Measurements from ENCODE around the gene SPDYE2.
"Not testable (repeated sequence)": the region's sequence is repeated elsewhere in the genome, so short reads cannot be mapped to it uniquely, and the experiment has no call there.

The SPDYE2 gene

DNA sequence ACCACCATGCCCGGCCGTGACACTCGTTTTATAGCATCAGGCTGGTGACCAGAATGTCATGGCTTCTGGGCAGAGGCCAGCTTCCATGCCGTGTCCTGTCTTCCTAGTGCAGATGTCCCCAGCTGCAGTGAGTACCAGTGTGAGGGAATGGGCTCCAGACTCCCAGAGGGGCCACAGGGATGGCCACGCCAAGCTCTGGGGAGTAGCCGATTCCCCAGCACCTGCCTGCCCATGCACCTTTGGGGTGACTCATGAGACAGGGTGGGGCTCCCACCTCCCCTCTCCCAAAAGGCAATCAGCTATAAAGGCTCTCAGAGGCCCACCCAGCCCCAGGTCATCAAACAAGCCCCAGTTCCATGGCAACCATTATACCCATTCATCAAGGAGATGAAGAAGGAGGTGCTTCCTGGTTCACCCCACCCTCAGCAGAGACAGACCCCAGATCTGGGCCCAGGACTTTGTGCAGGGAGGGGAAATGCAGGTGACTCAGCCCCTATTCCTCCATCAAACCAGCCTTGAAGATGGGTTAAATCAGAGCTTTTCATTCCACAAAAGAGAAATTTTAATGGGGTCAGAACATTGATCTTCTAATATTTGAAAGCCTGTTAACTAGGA is at the start of gene SPDYE2:
Gene SPDYE2, plus strand, starts transcription at position 419 of the 615 bp plus-strand sequence. CDS start 2,030 bp downstream, outside the sequence.
- not testable (repeated sequence) for DNase-seq

- not testable (repeated sequence) for DNase-seq
Observed at GRCh38 chr7:102503141-102503540, 47.9 kb upstream of the SPDYE2 start.

- DNase-seq, result not testable (repeated sequence)
Observed at GRCh38 chr7:102505298-102506185, 45.5 kb upstream of the SPDYE2 start.

DNA sequence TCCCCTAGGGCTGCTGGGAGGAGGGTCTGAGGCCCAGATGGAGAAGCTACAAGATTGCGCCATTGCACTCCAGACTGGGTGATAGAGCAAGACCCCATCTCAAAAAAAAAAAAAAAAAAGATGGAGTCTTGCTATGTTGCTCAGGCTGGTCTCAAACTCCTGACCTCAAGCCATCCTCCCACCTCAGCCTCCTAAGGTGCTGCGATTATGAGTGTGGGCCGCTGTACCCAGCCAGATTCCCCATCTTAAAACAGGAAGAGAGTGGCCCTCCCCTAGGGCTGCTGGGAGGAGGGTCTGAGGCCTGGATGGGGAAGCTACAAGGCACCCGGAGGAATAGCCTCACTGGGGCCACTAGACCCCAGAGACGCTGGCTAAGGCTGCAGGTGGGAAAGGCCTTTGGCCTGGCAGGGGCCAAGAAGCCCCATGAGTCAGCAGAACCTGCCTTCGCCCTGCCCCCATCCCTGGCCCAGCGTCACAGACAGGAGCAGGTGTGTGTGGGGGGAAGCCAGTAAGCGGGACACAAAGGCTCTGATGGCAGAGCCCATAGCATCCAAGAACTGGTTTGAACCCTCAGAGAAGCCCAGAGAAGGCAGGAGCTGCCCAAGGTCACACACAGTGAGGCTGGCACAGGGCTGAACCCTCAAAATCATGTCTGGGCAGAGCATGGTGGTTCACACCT is 43.5 kb upstream of the SPDYE2 start:
- DNase-seq, result not testable (repeated sequence)

- not testable (repeated sequence) for DNase-seq
Observed at GRCh38 chr7:102510575-102510974, 40.5 kb upstream of the SPDYE2 start.

GRCh38 chr7:102511860-102512522 is 39.0 kb upstream of the SPDYE2 start:
- not testable (repeated sequence) for DNase-seq

DNA sequence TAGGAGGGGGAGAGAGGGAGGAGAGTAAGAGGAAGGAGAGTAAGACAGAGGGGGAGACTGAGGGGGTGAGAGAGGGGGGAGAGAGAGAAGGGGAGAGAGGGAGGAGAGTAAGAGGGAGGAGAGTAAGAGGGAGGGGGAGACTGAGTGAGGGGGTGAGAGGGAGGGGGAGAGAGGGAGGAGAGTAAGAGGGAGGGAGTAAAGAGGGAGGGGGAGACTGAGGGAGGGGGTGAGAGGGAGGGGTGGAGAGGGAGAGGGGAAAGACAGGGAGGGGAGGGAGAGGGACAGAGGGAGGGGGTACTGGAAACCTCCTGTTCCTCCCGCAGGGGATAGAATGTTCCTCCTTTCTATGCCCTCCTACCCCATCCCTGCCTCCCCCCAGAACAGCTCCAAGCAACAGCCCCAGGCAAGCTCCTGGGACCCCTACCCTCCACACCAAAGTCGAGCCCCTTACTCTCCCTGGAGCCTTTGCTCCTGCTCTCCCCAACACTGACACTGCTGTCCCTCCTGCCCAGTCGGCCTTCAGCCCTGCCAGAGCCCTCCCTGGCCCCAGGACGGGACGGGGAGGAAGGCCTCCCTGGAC is 38.3 kb upstream of the SPDYE2 start:
- peak; percentile 0 for DNase-seq

DNA sequence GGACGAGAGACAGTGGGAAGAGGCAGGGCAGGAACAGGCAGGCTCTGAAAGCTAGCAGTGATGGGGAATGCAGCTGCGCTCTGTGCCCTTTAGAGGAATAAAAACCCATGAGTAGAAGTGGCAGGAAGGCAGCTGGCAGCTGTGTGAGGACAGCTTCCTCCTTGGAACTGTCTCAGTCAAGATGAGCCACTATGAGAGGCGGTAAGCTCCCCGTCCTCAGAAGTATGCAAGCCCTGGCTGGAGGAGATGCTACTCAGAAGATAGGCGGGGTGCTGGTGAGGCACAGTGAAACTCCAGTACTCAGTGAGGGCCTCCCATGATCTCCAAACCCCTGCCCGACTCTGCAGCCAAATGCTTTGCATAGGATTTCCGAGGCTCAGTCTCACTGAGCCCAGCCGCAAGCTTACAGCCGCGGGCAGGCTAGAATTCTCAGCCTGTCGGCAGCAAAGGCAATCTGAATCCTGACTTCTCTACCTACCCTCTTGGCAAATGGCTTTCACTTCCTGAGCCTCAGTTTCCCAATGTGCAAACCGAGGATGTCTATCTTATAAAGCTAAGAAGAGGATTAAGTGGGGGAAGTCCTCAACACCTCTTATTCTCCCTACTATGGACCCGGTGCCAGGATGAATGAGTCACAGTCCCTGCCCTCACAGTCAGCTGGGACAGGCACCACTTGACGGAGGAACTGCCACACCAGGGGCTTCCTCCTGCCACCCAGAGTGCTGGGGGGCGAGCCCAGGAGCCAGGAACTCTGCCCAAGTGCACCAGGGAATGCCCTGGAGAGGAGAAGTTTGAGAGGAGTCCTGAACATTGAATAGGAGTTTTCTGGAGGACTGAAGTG is 35.9 kb upstream of the SPDYE2 start:
- DNase-seq, result not testable (repeated sequence)

DNA sequence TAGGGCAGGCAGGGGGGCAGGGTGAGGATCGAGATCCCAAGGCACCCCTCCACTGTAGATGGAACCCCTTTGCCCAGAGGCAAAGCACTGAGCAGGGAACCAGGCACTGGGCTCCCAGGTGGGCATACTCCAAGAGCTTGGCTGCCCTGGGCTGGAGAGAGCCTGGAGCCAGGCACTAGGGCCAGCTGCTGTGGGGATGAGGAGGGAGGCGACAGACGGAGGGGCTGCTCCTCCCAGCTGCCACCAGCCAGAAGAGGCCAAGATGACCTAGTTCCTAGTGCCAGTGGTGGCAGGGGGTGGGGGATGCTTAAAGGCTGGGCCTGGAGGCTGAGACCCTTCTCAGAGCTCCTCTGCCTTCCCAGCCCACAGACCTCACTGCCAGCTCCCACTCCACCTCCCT is 35.1 kb upstream of the SPDYE2 start:
- not testable (repeated sequence) for DNase-seq

DNA sequence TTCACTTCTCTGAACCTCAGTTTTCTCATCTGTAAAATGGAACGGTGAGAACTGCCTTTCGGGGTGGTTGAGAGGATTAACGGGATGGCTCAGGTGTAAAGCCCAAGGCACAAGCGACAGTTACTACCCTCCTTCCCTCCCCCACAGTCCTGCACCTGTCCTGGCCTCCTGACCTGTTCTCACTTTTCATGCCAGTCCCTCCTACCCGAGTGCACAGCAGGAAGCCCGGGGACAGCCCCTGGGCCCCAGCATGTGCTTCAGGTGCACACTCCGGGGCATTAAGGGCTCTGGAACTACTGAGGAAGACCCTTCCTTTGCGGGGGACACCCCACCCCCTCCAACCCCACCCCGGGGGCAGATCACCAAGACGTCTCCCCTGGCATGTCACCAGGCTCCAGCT is 34.1 kb upstream of the SPDYE2 start:
- not testable (repeated sequence) for DNase-seq

- DNase-seq, result peak; percentile 7
Observed at GRCh38 chr7:102517550-102518147, 33.4 kb upstream of the SPDYE2 start, which contains the start of gene RASA4B. Gene RASA4B (minus strand): TSS chr7:102517777. CDS start chr7:102517710, 67 bp downstream.

DNA sequence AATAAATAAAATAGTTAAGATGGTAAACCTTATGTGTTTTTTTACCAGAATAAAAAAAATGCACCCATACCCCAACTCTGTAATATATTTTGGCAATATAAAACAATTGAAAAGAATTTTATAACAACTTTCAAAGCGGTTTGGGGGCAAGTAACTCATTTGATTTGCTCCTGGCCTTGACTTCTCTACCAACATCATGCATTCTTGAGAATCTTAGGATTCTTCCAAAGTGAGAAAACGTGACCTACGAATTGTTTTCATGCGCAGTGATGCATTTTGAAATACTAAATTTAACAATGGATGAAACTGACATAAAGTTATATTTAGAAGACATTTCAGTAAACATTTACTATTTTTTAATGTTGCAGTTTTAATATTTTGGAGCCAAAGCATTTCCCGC is 30.2 kb upstream of the SPDYE2 start:
- not testable (repeated sequence) for DNase-seq

GRCh38 chr7:102524803-102525202 is 26.2 kb upstream of the SPDYE2 start:
- DNase-seq, result not testable (repeated sequence)

- DNase-seq, result not testable (repeated sequence)
Observed at GRCh38 chr7:102527182-102527581, 23.8 kb upstream of the SPDYE2 start.

- not testable (repeated sequence) for DNase-seq
Observed at GRCh38 chr7:102527822-102528793, 22.9 kb upstream of the SPDYE2 start.

GRCh38 chr7:102531583-102531982 is 19.4 kb upstream of the SPDYE2 start:
- not testable (repeated sequence) for DNase-seq

GRCh38 chr7:102532127-102532526 is 18.9 kb upstream of the SPDYE2 start:
- not testable (repeated sequence) for DNase-seq

DNA sequence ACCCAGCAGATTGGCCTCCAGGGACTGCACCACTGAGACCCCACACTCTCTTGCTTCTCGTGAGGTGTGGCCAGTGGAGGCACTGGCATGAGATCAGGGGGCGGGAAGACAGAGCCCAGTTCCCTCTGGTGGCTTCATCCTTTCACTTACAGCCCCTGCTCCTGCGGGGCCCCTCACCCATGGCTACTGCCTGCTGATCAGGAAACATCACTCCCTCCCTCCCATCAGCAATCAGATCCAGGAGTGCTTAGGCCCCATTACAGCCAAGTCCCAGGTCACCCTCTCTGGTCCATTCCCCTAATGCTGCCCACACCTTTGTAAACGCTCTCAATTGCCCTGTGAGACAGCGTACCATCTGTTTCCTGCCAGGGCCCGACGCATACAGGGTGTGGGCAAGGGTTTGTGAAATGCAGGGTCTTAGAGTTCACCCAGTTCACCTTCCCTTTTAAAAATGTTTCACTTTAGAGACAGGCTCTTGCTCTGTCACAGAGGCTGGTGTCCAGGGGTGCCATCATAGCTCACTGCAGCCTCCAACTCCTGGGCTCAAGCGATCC is 15.9 kb upstream of the SPDYE2 start:
- peak; percentile 0 for DNase-seq

- DNase-seq, result not testable (repeated sequence)
Observed at GRCh38 chr7:102540604-102541003, 10.4 kb upstream of the SPDYE2 start.

All from hematopoietic multipotent progenitor cell treated with erythropoietin and hydrocortisone succinate and interleukin-3 and kit ligand, for 4 days (in vitro differentiated cells).